ENCODE data around the gene PALM.

DNA sequence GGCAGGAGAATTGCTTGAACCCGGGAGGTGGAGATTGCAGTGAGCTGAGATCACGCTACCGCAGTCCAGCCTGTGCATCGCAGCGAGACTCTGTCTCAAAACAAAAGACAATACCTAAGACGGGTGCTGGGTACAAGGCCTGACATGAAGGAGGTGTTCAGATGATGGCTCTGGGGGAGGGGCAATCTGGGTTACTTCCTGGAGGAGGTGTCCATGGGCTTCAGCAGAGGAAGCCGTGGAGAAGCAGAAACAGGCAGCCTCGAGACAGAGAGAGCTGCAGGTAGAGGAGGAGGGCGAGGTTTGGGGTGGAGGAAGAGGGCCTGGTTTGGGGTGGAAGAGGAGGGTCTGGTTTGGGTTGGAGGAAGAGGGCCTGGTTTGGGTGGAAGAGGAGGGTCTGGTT is 45.8 kb downstream of the PALM start:
- TF ChIP-seq, protein P1, sequence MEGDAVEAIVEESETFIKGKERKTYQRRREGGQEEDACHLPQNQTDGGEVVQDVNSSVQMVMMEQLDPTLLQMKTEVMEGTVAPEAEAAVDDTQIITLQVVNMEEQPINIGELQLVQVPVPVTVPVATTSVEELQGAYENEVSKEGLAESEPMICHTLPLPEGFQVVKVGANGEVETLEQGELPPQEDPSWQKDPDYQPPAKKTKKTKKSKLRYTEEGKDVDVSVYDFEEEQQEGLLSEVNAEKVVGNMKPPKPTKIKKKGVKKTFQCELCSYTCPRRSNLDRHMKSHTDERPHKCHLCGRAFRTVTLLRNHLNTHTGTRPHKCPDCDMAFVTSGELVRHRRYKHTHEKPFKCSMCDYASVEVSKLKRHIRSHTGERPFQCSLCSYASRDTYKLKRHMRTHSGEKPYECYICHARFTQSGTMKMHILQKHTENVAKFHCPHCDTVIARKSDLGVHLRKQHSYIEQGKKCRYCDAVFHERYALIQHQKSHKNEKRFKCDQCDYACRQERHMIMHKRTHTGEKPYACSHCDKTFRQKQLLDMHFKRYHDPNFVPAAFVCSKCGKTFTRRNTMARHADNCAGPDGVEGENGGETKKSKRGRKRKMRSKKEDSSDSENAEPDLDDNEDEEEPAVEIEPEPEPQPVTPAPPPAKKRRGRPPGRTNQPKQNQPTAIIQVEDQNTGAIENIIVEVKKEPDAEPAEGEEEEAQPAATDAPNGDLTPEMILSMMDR (conservative IDR thresholded peaks at IDR 0.05; ENCODE audit: low read depth, low read length) = no peak
- TF ChIP-seq EZH2phosphoT487 (IDR thresholded peaks at IDR 0.05; ENCODE audit: borderline replicate concordance, low read length) = no peak

All from PC-3 (cell line).